Neuronal stem cell (in vitro differentiated cells): ENCODE measurements around the gene TP53RK.

Experiments
- DNase-seq: peaks from one replicate; pipeline ENCODE4 v3.0.0-alpha.2; 2013; ENCODE audit warnings: low spot score
- H2AFZ ChIP-seq: one replicate; pipeline ENCODE4 v1.6.1; 2013; ENCODE audit warnings: mild to moderate bottlenecking, low read length, inconsistent platforms
- H2AK5ac ChIP-seq: 2 replicates; pipeline ENCODE4 v1.6.1; 2013; ENCODE audit warnings: low read depth, mild to moderate bottlenecking, inconsistent platforms, low read length, moderate library complexity, mixed read lengths
- H2BK120ac ChIP-seq: 2 replicates; pipeline ENCODE4 v1.6.1; 2013; ENCODE audit warnings: low read depth, mild to moderate bottlenecking, inconsistent platforms, low read length, moderate library complexity, mixed read lengths
- H2BK12ac ChIP-seq: one replicate; pipeline ENCODE4 v1.6.1; 2013; ENCODE audit warnings: low read length, inconsistent platforms
- H2BK15ac ChIP-seq: 2 replicates; pipeline ENCODE4 v1.6.1; 2013; ENCODE audit warnings: mild to moderate bottlenecking, low read length, inconsistent platforms, mixed read lengths
- H2BK5ac ChIP-seq: one replicate; pipeline ENCODE4 v1.6.1; 2013; ENCODE audit warnings: inconsistent platforms, mild to moderate bottlenecking, low read length, moderate library complexity
- H3K14ac ChIP-seq: one replicate; pipeline ENCODE4 v1.6.1; 2013; ENCODE audit warnings: low read length, inconsistent platforms
- H3K18ac ChIP-seq: 2 replicates; pipeline ENCODE4 v1.6.1; 2013; ENCODE audit warnings: low read length, inconsistent platforms
- H3K23ac ChIP-seq: 2 replicates; pipeline ENCODE4 v1.6.1; 2013; ENCODE audit warnings: low read depth, mild to moderate bottlenecking, mixed read lengths, low read length, inconsistent platforms; ENCODE audit not compliant: poor library complexity
- H3K27ac ChIP-seq: replicated peaks from 3 replicates; pipeline ENCODE4 v1.5.1; 2013; ENCODE audit warnings: low read length, inconsistent platforms
- H3K27me3 ChIP-seq, 3 experiments: 2 replicates each; pipeline ENCODE4 v1.6.1; 2013; ENCODE audit warnings: low read length in 3 of 3, mild to moderate bottlenecking in 2 of 3, inconsistent platforms in 1 of 3, low read depth in 1 of 3, mixed read lengths in 1 of 3, moderate library complexity in 1 of 3; ENCODE audit not compliant: control insufficient read depth in 3 of 3, insufficient read depth in 3 of 3
- H3K36me3 ChIP-seq, 2 donors: replicated peaks in 1 of 2; 2 replicates each; pipeline ENCODE4 v1.6.1; 2013; ENCODE audit warnings: low read length in 2 of 2; ENCODE audit not compliant: control insufficient read depth in 2 of 2, insufficient read depth in 2 of 2
- H3K4ac ChIP-seq: 2 replicates; pipeline ENCODE4 v1.6.1; 2013; ENCODE audit warnings: inconsistent platforms, mild to moderate bottlenecking, low read length, moderate library complexity
- H3K4me1 ChIP-seq, 2 donors: 1 replicate in 1 of 2; 2 replicates in 1 of 2; pipeline ENCODE4 v1.6.1; 2013; ENCODE audit warnings: low read length in 2 of 2, low read depth in 1 of 2; ENCODE audit not compliant: control insufficient read depth in 2 of 2, insufficient read depth in 1 of 2
- H3K4me2 ChIP-seq: one replicate; pipeline ENCODE4 v1.6.1; 2013; ENCODE audit warnings: mild to moderate bottlenecking, low read length, inconsistent platforms; ENCODE audit not compliant: insufficient read depth, poor library complexity, severe bottlenecking
- H3K4me3 ChIP-seq, 2 donors: 2 replicates each; pipeline ENCODE4 v1.5.1; 2013; ENCODE audit warnings: low read length in 2 of 2, mild to moderate bottlenecking in 2 of 2, inconsistent platforms in 1 of 2, moderate library complexity in 1 of 2
- H3K79me1 ChIP-seq: one replicate; pipeline ENCODE4 v1.6.1; 2013; ENCODE audit warnings: low read depth, mild to moderate bottlenecking, inconsistent platforms, low read length, moderate library complexity
- H3K9ac ChIP-seq: one replicate; pipeline ENCODE4 v1.6.1; 2013; ENCODE audit warnings: mild to moderate bottlenecking, low read depth, low read length, inconsistent platforms; ENCODE audit not compliant: poor library complexity
- H3K9me3 ChIP-seq, 2 donors: replicated peaks in 1 of 2; 2 replicates each; pipeline versions ENCODE3 to v1.6.1; 2013; ENCODE audit warnings: low read length in 2 of 2, mild to moderate bottlenecking in 2 of 2, inconsistent platforms in 1 of 2, low read depth in 1 of 2, mixed read lengths in 1 of 2, moderate library complexity in 1 of 2; ENCODE audit not compliant: control insufficient read depth in 2 of 2, insufficient read depth in 1 of 2
- H4K8ac ChIP-seq: one replicate; pipeline ENCODE4 v1.6.1; 2013; ENCODE audit warnings: low read depth, mild to moderate bottlenecking, inconsistent platforms, low read length, moderate library complexity
- H4K91ac ChIP-seq: one replicate; pipeline ENCODE4 v1.6.1; 2013; ENCODE audit warnings: low read length, low read depth, mild to moderate bottlenecking, inconsistent platforms; ENCODE audit not compliant: poor library complexity
- WGBS, 2 donors: extraction: QIAGEN DNeasy Blood & Tissue Kit; methylation state at CpG; one replicate each; pipeline ENCODE4 v1.1.7; 2013; ENCODE audit warnings: missing lambda C conversion rate in 2 of 2, mixed read lengths in 1 of 2; ENCODE audit not compliant: insufficient read length in 2 of 2, insufficient replicate concordance in 1 of 2; ENCODE audit errors: extremely low coverage in 2 of 2; 5-methylcytosine and 5-hydroxymethylcytosine counted together

Gene TP53RK

GRCh38 chr20:46665602-46666001 lies 23.6 kb downstream of the TP53RK start:
- Histone ChIP-seq H2BK120ac (no peak overlapping the region), H2BK15ac (no peak overlapping the region), H2AFZ (no peak overlapping the region), H3K4me3 (no peak overlapping the region), H3K27ac (no peak overlapping the region), H4K8ac (no peak overlapping the region), H3K14ac (no peak overlapping the region), H3K4me2 (no peak overlapping the region), H3K27me3 (no peaks in the 10 kb centered on the region), H3K36me3 (peaks cover 0 to 5% of the 10 kb centered on the region in 2 donors), H2AK5ac (no peak overlapping the region), H3K23ac (no peak overlapping the region), H2BK5ac (no peak overlapping the region), H3K18ac (no peak overlapping the region), H3K9ac (no peak overlapping the region), H3K4me1 (no peaks in the 10 kb centered on the region), H3K9me3 (peaks cover 5 to 8% of the 10 kb centered on the region in 2 donors), H3K79me1 (no peaks in the 10 kb centered on the region), H3K4ac (no peak overlapping the region), H4K91ac (no peak overlapping the region), H2BK12ac (no peak overlapping the region)
- WGBS, 2 donors: no CpG with 5 or more reads among the region's 3 CpGs
- DNase-seq: no peak

DNA sequence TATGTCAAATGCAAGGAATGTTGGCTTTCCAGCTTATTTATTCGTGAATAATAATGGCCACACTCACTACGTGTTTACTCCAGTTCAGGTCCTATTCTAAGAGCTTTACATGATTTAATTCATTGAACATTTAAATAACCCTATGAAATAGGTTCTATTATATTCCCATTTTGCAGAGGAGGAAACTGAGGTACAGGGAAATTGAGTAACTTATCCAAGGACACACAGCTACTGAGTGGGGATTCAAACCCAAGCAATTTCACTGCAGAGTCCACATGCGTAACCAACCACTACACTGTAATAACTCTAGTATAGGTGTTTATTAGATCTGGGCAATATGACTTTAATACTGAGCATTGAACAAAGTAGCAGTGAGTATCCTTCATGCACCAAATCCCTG lies 25.7 kb downstream of the TP53RK start:
- Histone ChIP-seq H4K8ac (no peak overlapping the region), H3K4me2 (no peak overlapping the region), H3K14ac (no peak overlapping the region), H3K9me3 (peaks cover 3 to 14% of the 10 kb centered on the region in 2 donors), H2AFZ (no peak overlapping the region), H3K4me3 (no peak overlapping the region), H3K18ac (no peak overlapping the region), H3K9ac (no peak overlapping the region), H3K36me3 (peaks cover 0 to 5% of the 10 kb centered on the region in 2 donors), H2BK120ac (no peak overlapping the region), H2BK15ac (no peak overlapping the region), H3K23ac (no peak overlapping the region), H4K91ac (no peak overlapping the region), H2AK5ac (no peak overlapping the region), H3K27me3 (no peaks in the 10 kb centered on the region), H3K79me1 (no peaks in the 10 kb centered on the region), H2BK12ac (no peak overlapping the region), H2BK5ac (no peak overlapping the region), H3K4me1 (no peaks in the 10 kb centered on the region), H3K4ac (no peak overlapping the region), H3K27ac (no peak overlapping the region)
- no peak for DNase-seq
- no CpG with 5 or more reads among the region's 3 CpGs for WGBS, 2 donors

GRCh38 chr20:46661659-46662058 lies 27.6 kb downstream of the TP53RK start:
- H3K4me2 ChIP-seq: no peak overlapping the region
- no peak for DNase-seq
- no peaks in the 10 kb centered on the region for H3K79me1 ChIP-seq
- no peak overlapping the region for H2BK5ac ChIP-seq
- H4K8ac ChIP-seq: no peak overlapping the region
- no peak overlapping the region for H4K91ac ChIP-seq
- no peak overlapping the region for H2BK12ac ChIP-seq
- H3K9ac ChIP-seq: no peak overlapping the region
- no peak overlapping the region for H3K18ac ChIP-seq
- no peak overlapping the region for H2AK5ac ChIP-seq
- H3K36me3 ChIP-seq: peaks cover 0 to 5% of the 10 kb centered on the region in 2 donors
- no peak overlapping the region for H2BK15ac ChIP-seq
- H3K14ac ChIP-seq: no peak overlapping the region
- no CpG with 5 or more reads among the region's 1 CpG for WGBS, 2 donors
- H3K4me3 ChIP-seq: no peak overlapping the region
- H3K27me3 ChIP-seq: no peaks in the 10 kb centered on the region
- no peaks in the 10 kb centered on the region for H3K4me1 ChIP-seq
- no peak overlapping the region for H2BK120ac ChIP-seq
- H2AFZ ChIP-seq: no peak overlapping the region
- no peak overlapping the region for H3K27ac ChIP-seq
- H3K9me3 ChIP-seq: peaks cover 5 to 14% of the 10 kb centered on the region in 2 donors
- H3K4ac ChIP-seq: no peak overlapping the region
- no peak overlapping the region for H3K23ac ChIP-seq

- Histone ChIP-seq H2AFZ (no peak overlapping the region), H3K4me3 (no peak overlapping the region), H3K79me1 (no peaks in the 10 kb centered on the region), H3K9ac (no peak overlapping the region), H3K36me3 (peaks cover 0 to 5% of the 10 kb centered on the region in 2 donors), H4K8ac (no peak overlapping the region), H3K4me1 (no peaks in the 10 kb centered on the region), H3K23ac (no peak overlapping the region), H3K9me3 (peaks cover 6 to 14% of the 10 kb centered on the region in 2 donors), H4K91ac (no peak overlapping the region), H2BK5ac (no peak overlapping the region), H2AK5ac (no peak overlapping the region), H3K4me2 (no peak overlapping the region), H2BK15ac (no peak overlapping the region), H2BK12ac (no peak overlapping the region), H3K14ac (no peak overlapping the region), H3K18ac (no peak overlapping the region), H3K27ac (no peak overlapping the region), H3K27me3 (no peaks in the 10 kb centered on the region), H2BK120ac (no peak overlapping the region), H3K4ac (no peak overlapping the region)
- WGBS, 2 donors: no CpG with 5 or more reads among the region's 4 CpGs
- DNase-seq: no peak
Observed at GRCh38 chr20:46660487-46660886, 28.8 kb downstream of the TP53RK start.
